Liver (tissue), 9 donors: ENCODE measurements around the gene INTS6. TPM values are rescaled to one million over a fixed set of nuclear protein-coding genes. Genes with fewer than 3 reads are reported as not detected.

Source experiments
- DNase-seq: peaks from one replicate; pipeline ENCODE4 v3.0.0-alpha.2; 2017; ENCODE audit warnings: low spot score
- H3K27ac ChIP-seq, 2 donors: one replicate each; pipeline ENCODE4 v1.7.0; 2013; ENCODE audit warnings: inconsistent platforms in 2 of 2, low read length in 2 of 2, control low read depth in 1 of 2, low read depth in 1 of 2, mild to moderate bottlenecking in 1 of 2
- H3K27me3 ChIP-seq, 4 donors: one replicate each; pipeline versions ENCODE4 v1.6.1 to v1.7.0; 2013; ENCODE audit warnings: low read length in 3 of 4, inconsistent platforms in 1 of 4, mild to moderate bottlenecking in 1 of 4, moderate library complexity in 1 of 4; ENCODE audit not compliant: control insufficient read depth in 4 of 4, insufficient read depth in 4 of 4
- H3K36me3 ChIP-seq, 4 donors: one replicate each; pipeline versions ENCODE4 v1.6.1 to v1.7.0; 2013; ENCODE audit warnings: low read length in 3 of 4, mild to moderate bottlenecking in 3 of 4, low read depth in 1 of 4, moderate library complexity in 1 of 4; ENCODE audit not compliant: control insufficient read depth in 4 of 4, insufficient read depth in 3 of 4
- H3K4me1 ChIP-seq, 4 donors: one replicate each; pipeline versions ENCODE4 v1.6.1 to v1.7.0; 2013; ENCODE audit warnings: low read length in 3 of 4, mild to moderate bottlenecking in 3 of 4, moderate library complexity in 1 of 4; ENCODE audit not compliant: control insufficient read depth in 4 of 4, insufficient read depth in 4 of 4
- H3K4me3 ChIP-seq, 3 donors: one replicate each; pipeline versions ENCODE4 v1.6.1 to v1.7.0; 2013; ENCODE audit warnings: low read length in 3 of 3, control low read depth in 1 of 3, low read depth in 1 of 3, mild to moderate bottlenecking in 1 of 3
- H3K9ac ChIP-seq, 2 donors: one replicate each; pipeline ENCODE4 v1.7.0; 2013; ENCODE audit warnings: low read length in 2 of 2, mild to moderate bottlenecking in 2 of 2, moderate library complexity in 2 of 2, control low read depth in 1 of 2, low read depth in 1 of 2
- H3K9me3 ChIP-seq, 4 donors: one replicate each; pipeline versions ENCODE4 v1.6.1 to v1.7.0; 2013; ENCODE audit warnings: low read length in 3 of 4; ENCODE audit not compliant: control insufficient read depth in 4 of 4
- FOXA2 ChIP-seq: IDR thresholded peaks from 2 replicates; pipeline ENCODE4 v1.6.1; 2016; ENCODE audit warnings: antibody characterized with exemption
- GABPA ChIP-seq, 2 donors: IDR thresholded peaks in 1 of 2; conservative IDR thresholded peaks in 1 of 2; 2 replicates each; pipeline ENCODE4 v1.6.1; 2016; ENCODE audit warnings: antibody characterized with exemption in 2 of 2, mild to moderate bottlenecking in 1 of 2, moderate library complexity in 1 of 2
- HNF4A ChIP-seq, 2 donors: conservative IDR thresholded peaks; 2 replicates each; pipeline ENCODE4 v1.6.1; 2016; ENCODE audit warnings: antibody characterized with exemption in 2 of 2, mild to moderate bottlenecking in 2 of 2
- HNF4G ChIP-seq: IDR thresholded peaks from 2 replicates; pipeline ENCODE4 v1.6.1; 2016; ENCODE audit warnings: antibody characterized with exemption
- JUND ChIP-seq, 2 donors: IDR thresholded peaks; 2 replicates each; pipeline ENCODE4 v1.6.1; 2016; ENCODE audit warnings: antibody characterized with exemption in 2 of 2
- TAF1 ChIP-seq: conservative IDR thresholded peaks from 2 replicates; pipeline ENCODE4 v1.6.1; 2016; ENCODE audit warnings: antibody characterized with exemption, mild to moderate bottlenecking
- YY1 ChIP-seq: IDR thresholded peaks from 2 replicates; pipeline ENCODE4 v1.6.1; 2016; ENCODE audit warnings: antibody characterized with exemption, mild to moderate bottlenecking
- WGBS: extraction: QIAGEN DNeasy Blood & Tissue Kit; methylation state at CpG from one replicate; pipeline ENCODE4 v1.1.7; 2013; 5-methylcytosine and 5-hydroxymethylcytosine counted together
- polyA plus RNA-seq, 2 donors: library from polyadenylated mRNA; stranded (reverse) in 1 of 2; unstranded in 1 of 2; fragments of 200-250 nt in 1 of 2; fragments of >200 nt in 1 of 2; fragmentation: Nextera tagmentation in 1 of 2; extraction: Ambion mirVana in 1 of 2; gene quantifications; one replicate each; pipeline versions ENCODE4 v1.2.1 to v1.2.3, GENCODE V29; 2013 to 2015
- total RNA-seq, 2 donors: library from RNA; depleted of rRNA; stranded (reverse); fragments of >200 nt; gene quantifications; one replicate each; pipeline ENCODE4 v1.2.3, GENCODE V29; 2014
- TF ChIP-seq, protein P1 (sequence below): IDR thresholded peaks from 2 replicates; pipeline ENCODE4 v1.6.1; 2016; ENCODE audit warnings: antibody characterized with exemption, mild to moderate bottlenecking
- TF ChIP-seq, protein P2 (sequence below): IDR thresholded peaks from 2 replicates; pipeline ENCODE4 v1.6.1; 2016; ENCODE audit warnings: antibody characterized with exemption
- TF ChIP-seq, protein P3 (sequence below): IDR thresholded peaks from 2 replicates; pipeline ENCODE4 v1.6.1; 2016; ENCODE audit warnings: antibody characterized with exemption
- donor health status: healthy.
- donor health status: healthy.
- donor health status: healthy.
- donor health status: healthy.
- donor health status: healthy.

INTS6 gene
- total and polyA plus RNA-seq, 4 donors, result 11.4 to 61.4 (median 18.8) TPM

DNA sequence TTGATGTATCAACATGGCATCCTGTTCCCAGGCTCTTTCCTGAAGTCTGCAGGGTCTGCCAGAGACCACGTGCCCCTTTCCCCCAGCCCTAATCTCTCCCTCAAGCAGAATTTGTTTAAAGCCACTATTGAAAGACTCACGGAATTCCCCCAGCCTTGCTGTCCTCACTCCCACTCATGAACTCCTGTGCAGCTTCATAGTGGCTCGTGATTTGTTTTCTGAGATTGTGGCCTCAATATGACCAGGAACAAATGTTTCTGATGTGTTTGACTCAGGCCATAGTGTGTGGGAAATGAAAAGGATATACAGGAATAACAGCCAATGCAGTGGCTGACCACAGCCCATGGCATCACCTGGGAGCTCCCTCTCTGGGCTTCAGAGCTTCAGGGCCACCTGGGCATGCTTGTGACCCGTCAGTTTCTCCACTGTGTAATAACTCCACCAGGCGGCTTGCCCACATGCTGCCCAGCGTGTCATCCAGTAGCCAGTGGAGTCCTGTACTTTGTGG, 121.4 kb downstream of the INTS6 start:
- Histone ChIP-seq H3K27ac (no peak overlapping the region), H3K9me3 (no peaks in the 10 kb centered on the region), H3K9ac (no peak overlapping the region), H3K36me3 (no peaks in the 10 kb centered on the region), H3K4me3 (no peak overlapping the region), H3K4me1 (no peaks in the 10 kb centered on the region), H3K27me3 (no peaks in the 10 kb centered on the region)
- no peak for DNase-seq
- TF ChIP-seq GABPA (IDR thresholded peaks at IDR 0.05 in 1 of 2, conservative IDR thresholded peaks at IDR 0.05 in 1 of 2) (no peak), HNF4G (no peak), FOXA2 (no peak), YY1 (no peak), HNF4A (conservative IDR thresholded peaks at IDR 0.05) (no peak)
- TF ChIP-seq, protein P1, sequence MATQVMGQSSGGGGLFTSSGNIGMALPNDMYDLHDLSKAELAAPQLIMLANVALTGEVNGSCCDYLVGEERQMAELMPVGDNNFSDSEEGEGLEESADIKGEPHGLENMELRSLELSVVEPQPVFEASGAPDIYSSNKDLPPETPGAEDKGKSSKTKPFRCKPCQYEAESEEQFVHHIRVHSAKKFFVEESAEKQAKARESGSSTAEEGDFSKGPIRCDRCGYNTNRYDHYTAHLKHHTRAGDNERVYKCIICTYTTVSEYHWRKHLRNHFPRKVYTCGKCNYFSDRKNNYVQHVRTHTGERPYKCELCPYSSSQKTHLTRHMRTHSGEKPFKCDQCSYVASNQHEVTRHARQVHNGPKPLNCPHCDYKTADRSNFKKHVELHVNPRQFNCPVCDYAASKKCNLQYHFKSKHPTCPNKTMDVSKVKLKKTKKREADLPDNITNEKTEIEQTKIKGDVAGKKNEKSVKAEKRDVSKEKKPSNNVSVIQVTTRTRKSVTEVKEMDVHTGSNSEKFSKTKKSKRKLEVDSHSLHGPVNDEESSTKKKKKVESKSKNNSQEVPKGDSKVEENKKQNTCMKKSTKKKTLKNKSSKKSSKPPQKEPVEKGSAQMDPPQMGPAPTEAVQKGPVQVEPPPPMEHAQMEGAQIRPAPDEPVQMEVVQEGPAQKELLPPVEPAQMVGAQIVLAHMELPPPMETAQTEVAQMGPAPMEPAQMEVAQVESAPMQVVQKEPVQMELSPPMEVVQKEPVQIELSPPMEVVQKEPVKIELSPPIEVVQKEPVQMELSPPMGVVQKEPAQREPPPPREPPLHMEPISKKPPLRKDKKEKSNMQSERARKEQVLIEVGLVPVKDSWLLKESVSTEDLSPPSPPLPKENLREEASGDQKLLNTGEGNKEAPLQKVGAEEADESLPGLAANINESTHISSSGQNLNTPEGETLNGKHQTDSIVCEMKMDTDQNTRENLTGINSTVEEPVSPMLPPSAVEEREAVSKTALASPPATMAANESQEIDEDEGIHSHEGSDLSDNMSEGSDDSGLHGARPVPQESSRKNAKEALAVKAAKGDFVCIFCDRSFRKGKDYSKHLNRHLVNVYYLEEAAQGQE, result no peak
- WGBS, result 80% methylated on average over 6 of the region's 6 CpGs

DNA sequence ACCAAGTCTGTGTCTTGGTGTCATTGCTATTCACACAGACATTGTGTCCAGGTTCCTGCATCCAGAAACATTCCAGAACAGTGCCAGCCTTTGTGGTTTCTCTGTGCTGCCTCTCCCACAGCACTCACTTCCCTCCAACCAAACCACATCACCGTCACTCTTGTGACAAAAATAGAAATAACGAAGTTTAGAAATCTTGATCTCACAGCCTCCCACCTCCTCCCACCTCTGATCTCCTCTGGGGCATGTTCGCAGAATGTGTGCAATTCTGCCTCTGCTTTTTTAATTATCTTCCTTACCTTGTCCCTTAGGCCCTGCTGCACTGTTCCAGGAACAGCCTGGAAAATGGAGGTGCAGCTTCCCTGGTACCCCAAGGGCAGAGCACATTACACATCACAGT, 122.0 kb downstream of the INTS6 start:
- Histone ChIP-seq H3K4me3 (no peak overlapping the region), H3K36me3 (no peaks in the 10 kb centered on the region), H3K9ac (no peak overlapping the region), H3K27ac (no peak overlapping the region), H3K27me3 (no peaks in the 10 kb centered on the region), H3K9me3 (no peaks in the 10 kb centered on the region), H3K4me1 (no peaks in the 10 kb centered on the region)
- 76% methylated on average over 3 of the region's 3 CpGs for WGBS
- DNase-seq, result no peak
- no peak for TF ChIP-seq JUND (IDR thresholded peaks at IDR 0.05)
- TF ChIP-seq HNF4G, result no peak
- no peak for TF ChIP-seq TAF1
- no peak for TF ChIP-seq YY1
- TF ChIP-seq, protein P1, result no peak
- TF ChIP-seq, protein P2, sequence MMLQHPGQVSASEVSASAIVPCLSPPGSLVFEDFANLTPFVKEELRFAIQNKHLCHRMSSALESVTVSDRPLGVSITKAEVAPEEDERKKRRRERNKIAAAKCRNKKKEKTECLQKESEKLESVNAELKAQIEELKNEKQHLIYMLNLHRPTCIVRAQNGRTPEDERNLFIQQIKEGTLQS, result no peak
- TF ChIP-seq, protein P3, sequence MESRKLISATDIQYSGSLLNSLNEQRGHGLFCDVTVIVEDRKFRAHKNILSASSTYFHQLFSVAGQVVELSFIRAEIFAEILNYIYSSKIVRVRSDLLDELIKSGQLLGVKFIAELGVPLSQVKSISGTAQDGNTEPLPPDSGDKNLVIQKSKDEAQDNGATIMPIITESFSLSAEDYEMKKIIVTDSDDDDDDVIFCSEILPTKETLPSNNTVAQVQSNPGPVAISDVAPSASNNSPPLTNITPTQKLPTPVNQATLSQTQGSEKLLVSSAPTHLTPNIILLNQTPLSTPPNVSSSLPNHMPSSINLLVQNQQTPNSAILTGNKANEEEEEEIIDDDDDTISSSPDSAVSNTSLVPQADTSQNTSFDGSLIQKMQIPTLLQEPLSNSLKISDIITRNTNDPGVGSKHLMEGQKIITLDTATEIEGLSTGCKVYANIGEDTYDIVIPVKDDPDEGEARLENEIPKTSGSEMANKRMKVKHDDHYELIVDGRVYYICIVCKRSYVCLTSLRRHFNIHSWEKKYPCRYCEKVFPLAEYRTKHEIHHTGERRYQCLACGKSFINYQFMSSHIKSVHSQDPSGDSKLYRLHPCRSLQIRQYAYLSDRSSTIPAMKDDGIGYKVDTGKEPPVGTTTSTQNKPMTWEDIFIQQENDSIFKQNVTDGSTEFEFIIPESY, result no peak
